ENCODE measurements around the gene MKKS. TPM values are rescaled to one million over a fixed set of nuclear protein-coding genes. Genes with fewer than 3 reads are reported as not detected.

The MKKS gene
- polyA plus RNA-seq, 3 donors from 2014 or later: 17.3 to 27.5 (median 26.8) TPM

- no peak for DNase-seq
- Mint-ChIP-seq H3K4me1 (no peaks in the 10 kb centered on the region), H3K9me3 (no peaks in the 10 kb centered on the region), H3K27ac (no peak overlapping the region), H3K4me3 (no peak overlapping the region), H3K27me3 (ENCODE audit: low read depth in 3 of 3) (peaks cover 3 to 5% (median 4%) of the 10 kb centered on the region in 3 donors), H3K36me3 (no peaks in the 10 kb centered on the region)
Measured at GRCh38 chr20:10390709-10391108, 43.3 kb downstream of the MKKS start.

GRCh38 chr20:10388597-10388996 lies 45.4 kb downstream of the MKKS start:
- DNase-seq: no peak
- Mint-ChIP-seq H3K4me1 (no peaks in the 10 kb centered on the region), H3K36me3 (no peaks in the 10 kb centered on the region), H3K27me3 (ENCODE audit: low read depth in 3 of 3) (peaks cover 4 to 7% (median 4%) of the 10 kb centered on the region in 3 donors), H3K27ac (no peak overlapping the region), H3K4me3 (no peak overlapping the region), H3K9me3 (no peaks in the 10 kb centered on the region)

DNA sequence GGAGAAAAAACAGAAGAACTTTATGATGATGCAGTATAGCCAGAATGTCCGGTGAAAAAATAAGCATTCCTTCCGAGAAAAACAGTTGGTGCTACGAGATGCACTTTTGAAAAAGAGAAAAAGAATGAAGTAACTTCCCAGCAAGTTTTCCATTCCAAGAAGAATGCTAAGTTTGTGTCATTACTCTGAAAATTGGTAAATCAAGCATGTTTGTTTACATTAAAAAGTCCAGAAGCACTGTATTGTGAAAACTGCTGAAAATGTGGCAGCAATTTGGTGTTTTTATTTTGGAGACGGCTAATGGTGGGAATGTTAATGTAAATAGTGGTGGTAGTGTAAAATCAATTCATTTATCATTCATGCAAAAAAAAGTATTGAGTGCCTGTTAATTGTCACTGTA lies 46.3 kb downstream of the MKKS start:
- Mint-ChIP-seq H3K9me3 (no peaks in the 10 kb centered on the region), H3K27ac (no peak overlapping the region), H3K4me1 (no peaks in the 10 kb centered on the region), H3K36me3 (no peaks in the 10 kb centered on the region), H3K4me3 (no peak overlapping the region), H3K27me3 (ENCODE audit: low read depth in 3 of 3) (peaks cover 3 to 7% (median 4%) of the 10 kb centered on the region in 3 donors)
- no peak for DNase-seq

DNA sequence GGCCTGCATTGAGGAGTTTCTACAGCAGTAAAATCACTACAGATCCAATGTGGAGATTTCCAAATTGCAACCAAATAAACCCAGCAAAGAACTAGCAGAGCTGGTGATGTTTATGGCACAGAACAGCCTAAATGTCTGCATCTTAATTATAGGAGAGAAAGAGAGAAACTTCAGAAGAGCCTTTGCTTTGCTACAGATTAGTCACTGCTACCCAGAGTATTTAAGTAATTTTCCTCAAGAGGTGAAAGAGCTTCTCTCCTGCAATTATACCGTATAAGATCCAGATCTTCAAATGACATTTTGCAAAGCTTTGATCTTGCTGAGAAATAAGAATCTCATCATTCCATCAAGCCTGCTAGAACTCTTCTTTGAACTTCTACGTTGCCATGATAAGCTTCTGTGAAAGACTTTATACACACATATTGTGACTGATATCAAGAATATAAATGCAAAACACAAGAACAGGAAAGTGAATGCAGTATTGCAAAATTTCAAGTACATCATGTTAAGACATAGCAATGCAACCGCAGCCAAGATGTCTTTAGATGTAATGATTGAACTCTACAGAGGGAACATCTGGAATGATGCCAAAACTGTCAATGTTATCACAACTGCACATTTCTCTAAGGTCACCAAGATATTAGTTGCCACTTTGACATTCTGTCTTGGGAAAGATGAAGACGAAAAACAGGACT lies 48.0 kb downstream of the MKKS start:
- peaks cover 0 to 5% (median 2%) of the 10 kb centered on the region in 3 donors for H3K27me3 Mint-ChIP-seq (ENCODE audit: low read depth in 3 of 3)
- H3K27ac Mint-ChIP-seq: no peak overlapping the region
- H3K4me3 Mint-ChIP-seq: no peak overlapping the region
- DNase-seq: no peak
- no peaks in the 10 kb centered on the region for H3K9me3 Mint-ChIP-seq
- no peaks in the 10 kb centered on the region for H3K36me3 Mint-ChIP-seq
- no peaks in the 10 kb centered on the region for H3K4me1 Mint-ChIP-seq

DNA sequence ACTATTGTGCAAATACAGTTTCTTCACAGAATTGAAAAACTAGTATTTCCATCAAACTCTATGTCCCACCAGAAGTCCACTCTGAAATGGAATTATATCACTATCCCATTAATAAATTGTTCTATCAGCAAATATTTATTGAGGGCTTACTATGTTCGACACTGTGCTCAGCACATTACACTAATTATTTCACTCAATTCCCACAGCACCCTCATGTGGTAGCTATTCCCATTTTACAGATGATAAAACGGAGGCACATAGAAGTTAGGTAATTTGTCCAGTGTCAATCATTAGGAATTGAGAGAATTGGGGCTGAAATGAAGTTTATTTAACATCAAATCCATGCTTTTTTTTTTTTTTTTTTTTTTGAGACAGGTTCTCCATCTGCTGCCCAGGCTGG lies 52.5 kb downstream of the MKKS start:
- H3K27me3 Mint-ChIP-seq (ENCODE audit: low read depth in 3 of 3): peaks cover 0 to 5% (median 2%) of the 10 kb centered on the region in 3 donors
- no peak overlapping the region for H3K4me3 Mint-ChIP-seq
- H3K4me1 Mint-ChIP-seq: no peaks in the 10 kb centered on the region
- no peaks in the 10 kb centered on the region for H3K36me3 Mint-ChIP-seq
- no peak overlapping the region for H3K27ac Mint-ChIP-seq
- H3K9me3 Mint-ChIP-seq: no peaks in the 10 kb centered on the region
- DNase-seq: peak in 1 of 3 donors; percentile 11

DNA sequence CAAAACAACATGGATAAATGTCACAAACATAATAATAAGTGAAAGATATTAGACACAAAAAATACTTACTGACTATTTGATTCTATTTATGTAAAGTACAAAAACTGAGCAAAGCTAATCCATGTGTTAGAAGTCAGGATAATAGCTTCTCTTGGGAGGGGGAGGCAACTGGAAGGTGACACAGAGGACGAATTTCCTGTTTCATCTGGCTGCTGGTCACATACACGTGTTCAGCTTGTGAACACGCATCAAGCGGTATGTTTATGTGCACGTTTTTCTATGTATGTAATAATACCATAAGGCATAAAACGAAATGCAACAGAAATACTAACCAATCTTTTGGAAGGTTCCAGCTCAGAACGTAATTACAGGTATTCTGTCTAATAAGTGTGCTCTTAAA lies 54.3 kb downstream of the MKKS start:
- Mint-ChIP-seq H3K27ac (no peak overlapping the region), H3K4me3 (no peak overlapping the region), H3K36me3 (no peaks in the 10 kb centered on the region), H3K27me3 (ENCODE audit: low read depth in 3 of 3) (peaks cover 0 to 6% (median 2%) of the 10 kb centered on the region in 3 donors), H3K4me1 (no peaks in the 10 kb centered on the region), H3K9me3 (no peaks in the 10 kb centered on the region)
- no peak for DNase-seq

DNA sequence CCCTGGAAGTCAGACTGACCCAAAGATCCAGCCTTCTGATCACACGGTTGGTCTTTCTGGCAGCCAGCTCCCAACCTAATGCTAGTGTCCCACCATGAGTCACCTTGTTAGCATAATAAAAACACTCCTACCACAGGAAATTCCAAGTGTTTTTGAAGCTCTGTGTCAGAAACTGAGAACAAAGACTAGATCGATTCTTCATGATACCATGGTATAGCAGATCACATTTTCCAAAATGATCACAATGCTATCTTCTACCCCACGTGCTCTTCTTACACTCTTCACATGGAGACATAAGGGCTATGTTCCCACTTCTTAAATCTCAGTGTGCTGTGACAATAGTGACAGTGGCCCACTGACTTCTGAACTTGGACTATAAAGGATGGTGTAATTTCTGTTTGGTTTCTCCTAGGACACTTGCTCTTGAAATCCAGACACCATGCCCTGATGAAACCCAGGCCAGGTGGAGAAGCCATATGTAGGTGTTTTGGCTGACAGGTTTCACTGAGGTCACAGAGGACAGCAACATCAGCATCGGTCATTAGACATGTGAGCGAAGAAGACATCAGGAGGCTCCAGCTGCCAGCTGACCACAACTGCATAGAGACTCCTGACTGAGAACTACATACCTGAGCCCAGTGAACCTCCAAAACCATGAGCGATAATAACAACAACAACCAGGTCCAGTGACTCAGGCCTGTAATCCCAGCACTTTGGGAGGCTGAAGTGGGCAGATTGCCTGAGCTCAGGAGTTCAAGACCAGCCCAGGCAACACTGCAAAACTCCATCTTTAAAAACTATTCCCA lies 57.5 kb downstream of the MKKS start:
- H3K27ac Mint-ChIP-seq: no peak overlapping the region
- no peaks in the 10 kb centered on the region for H3K36me3 Mint-ChIP-seq
- no peaks in the 10 kb centered on the region for H3K4me1 Mint-ChIP-seq
- H3K27me3 Mint-ChIP-seq (ENCODE audit: low read depth in 3 of 3): peaks cover 2 to 7% (median 2%) of the 10 kb centered on the region in 3 donors
- no peak overlapping the region for H3K4me3 Mint-ChIP-seq
- H3K9me3 Mint-ChIP-seq: peaks cover 0 to 2% (median 0%) of the 10 kb centered on the region in 6 donors
- no peak for DNase-seq

DNA sequence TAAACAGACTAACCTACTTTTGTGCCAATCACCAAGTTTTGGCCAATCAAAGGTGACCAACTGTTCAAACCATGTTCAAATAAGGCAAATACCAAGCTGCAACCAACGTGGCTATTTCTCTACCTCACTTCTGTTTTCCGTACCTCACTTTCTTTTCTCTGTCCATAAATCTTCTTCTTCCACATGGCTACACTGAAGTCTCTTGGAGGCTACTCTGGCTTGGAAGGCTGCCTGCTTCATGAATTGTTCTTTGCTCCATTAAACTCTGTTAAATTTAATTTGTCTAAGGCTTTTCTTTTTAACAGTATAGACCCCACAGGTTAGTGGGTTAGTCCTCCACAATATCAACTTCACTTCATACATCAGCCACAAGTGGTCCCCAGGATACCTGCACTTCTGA lies 58.8 kb downstream of the MKKS start:
- H3K4me1 Mint-ChIP-seq: no peaks in the 10 kb centered on the region
- no peak for DNase-seq
- no peak overlapping the region for H3K27ac Mint-ChIP-seq
- peaks cover 0 to 2% (median 0%) of the 10 kb centered on the region in 6 donors for H3K9me3 Mint-ChIP-seq
- peaks cover 2 to 7% (median 2%) of the 10 kb centered on the region in 3 donors for H3K27me3 Mint-ChIP-seq (ENCODE audit: low read depth in 3 of 3)
- H3K36me3 Mint-ChIP-seq: no peaks in the 10 kb centered on the region
- no peak overlapping the region for H3K4me3 Mint-ChIP-seq

- Mint-ChIP-seq H3K27me3 (ENCODE audit: low read depth in 3 of 3) (peaks cover 2 to 10% (median 2%) of the 10 kb centered on the region in 3 donors), H3K27ac (peak overlapping the region in 1 of 6 donors; percentile 43), H3K4me3 (no peak overlapping the region), H3K9me3 (peaks cover 0 to 2% (median 0%) of the 10 kb centered on the region in 6 donors), H3K4me1 (no peaks in the 10 kb centered on the region), H3K36me3 (no peaks in the 10 kb centered on the region)
- DNase-seq: no peak
Measured at GRCh38 chr20:10374036-10374435, 60.0 kb downstream of the MKKS start.

- no peak for DNase-seq
- Mint-ChIP-seq H3K9me3 (peaks cover 0 to 2% (median 0%) of the 10 kb centered on the region in 6 donors), H3K4me3 (no peak overlapping the region), H3K27me3 (ENCODE audit: low read depth in 3 of 3) (peaks cover 2 to 6% (median 5%) of the 10 kb centered on the region in 3 donors), H3K4me1 (no peaks in the 10 kb centered on the region), H3K36me3 (no peaks in the 10 kb centered on the region), H3K27ac (no peak overlapping the region)
Measured at GRCh38 chr20:10371467-10371866, 62.6 kb downstream of the MKKS start.

DNA sequence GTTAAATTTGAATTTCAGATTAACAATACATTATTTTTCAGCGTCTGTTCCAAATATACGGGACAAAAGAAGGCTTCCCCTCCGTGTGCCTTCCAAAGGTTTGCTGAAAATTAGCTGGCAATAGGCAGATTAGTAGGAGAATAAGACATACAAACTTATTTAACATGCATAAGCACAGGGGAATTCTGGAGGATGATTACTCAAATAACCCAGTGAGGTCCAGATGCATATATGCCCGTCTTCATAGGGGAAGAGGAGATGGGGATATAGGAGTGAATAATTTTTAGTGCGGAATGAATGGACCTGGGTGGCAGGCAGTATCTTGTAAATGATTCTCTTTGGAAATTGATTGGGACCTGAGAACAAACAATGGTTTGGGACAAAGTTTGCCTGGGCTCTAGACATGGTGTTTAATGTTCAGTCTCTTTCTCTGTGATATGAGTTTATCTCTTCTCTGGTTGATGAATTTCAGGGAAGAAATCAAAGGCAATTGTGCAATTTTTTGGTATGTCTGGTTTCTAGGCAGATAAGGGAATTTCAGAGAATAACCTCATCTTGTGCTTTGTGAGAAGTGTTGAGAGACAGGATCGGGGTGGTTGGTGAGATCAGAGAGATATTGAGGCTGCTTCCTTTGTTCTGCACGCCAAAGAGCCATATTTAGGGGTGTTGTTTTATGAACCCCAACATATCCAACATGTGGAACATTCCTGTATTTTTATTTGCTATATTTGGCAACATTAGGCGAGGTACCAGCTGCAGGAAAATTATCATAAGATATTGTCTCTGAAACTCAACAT lies 63.7 kb downstream of the MKKS start:
- Mint-ChIP-seq H3K9me3 (peaks cover 0 to 2% (median 0%) of the 10 kb centered on the region in 6 donors), H3K4me3 (no peak overlapping the region)
- DNase-seq: no peak

DNA sequence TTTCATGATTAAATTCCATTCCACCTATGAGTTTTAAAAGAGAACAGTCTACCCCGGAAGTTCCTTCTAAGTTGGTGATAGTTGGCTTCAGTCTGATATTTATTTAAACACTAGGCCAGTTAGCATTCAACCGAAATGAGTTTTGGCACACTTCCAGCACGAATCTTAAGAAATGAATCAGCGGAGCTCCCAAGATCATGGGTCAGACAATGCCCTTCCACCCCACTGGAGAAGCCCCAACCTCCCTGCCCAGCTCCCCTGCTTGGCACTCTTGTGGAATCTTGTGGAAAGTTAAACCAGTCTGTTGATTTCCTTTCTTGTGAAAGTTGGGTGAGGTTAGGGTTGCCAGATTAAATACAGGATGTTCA lies 64.3 kb downstream of the MKKS start:
- Mint-ChIP-seq H3K27ac (no peak overlapping the region), H3K27me3 (ENCODE audit: low read depth in 3 of 3) (peaks cover 2 to 9% (median 4%) of the 10 kb centered on the region in 3 donors), H3K4me1 (no peaks in the 10 kb centered on the region), H3K4me3 (no peak overlapping the region), H3K36me3 (no peaks in the 10 kb centered on the region), H3K9me3 (peaks cover 0 to 2% (median 0%) of the 10 kb centered on the region in 6 donors)
- DNase-seq: no peak

More for the DNA sequence above, 63.7 kb downstream of the MKKS start:
- H3K27me3 Mint-ChIP-seq (ENCODE audit: low read depth in 3 of 3): peaks cover 2 to 9% (median 4%) of the 10 kb centered on the region in 3 donors
- no peak overlapping the region for H3K27ac Mint-ChIP-seq
- H3K4me1 Mint-ChIP-seq: no peaks in the 10 kb centered on the region
- H3K36me3 Mint-ChIP-seq: no peaks in the 10 kb centered on the region

DNA sequence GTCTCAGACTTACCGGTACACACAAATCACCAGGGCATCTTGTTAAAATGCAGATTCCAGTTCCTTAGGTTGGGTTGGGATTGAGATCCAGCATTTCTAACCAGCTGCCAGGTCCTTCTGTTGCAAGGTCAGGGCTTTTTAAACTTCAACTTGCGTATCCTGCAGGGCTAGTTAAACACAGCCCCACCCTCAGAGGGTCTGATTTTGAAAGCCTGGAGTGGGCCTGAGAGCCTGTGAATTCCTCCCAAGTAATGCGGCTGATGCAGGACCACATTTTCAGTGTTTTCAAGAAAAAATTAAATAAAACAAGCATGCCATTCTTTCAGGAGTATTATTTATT lies 65.3 kb downstream of the MKKS start:
- H3K27me3 Mint-ChIP-seq (ENCODE audit: low read depth in 3 of 3): peaks cover 5 to 7% (median 6%) of the 10 kb centered on the region in 3 donors
- DNase-seq: no peak
- peaks cover 0 to 2% (median 0%) of the 10 kb centered on the region in 6 donors for H3K9me3 Mint-ChIP-seq
- H3K4me3 Mint-ChIP-seq: no peak overlapping the region
- no peaks in the 10 kb centered on the region for H3K36me3 Mint-ChIP-seq
- no peaks in the 10 kb centered on the region for H3K4me1 Mint-ChIP-seq
- no peak overlapping the region for H3K27ac Mint-ChIP-seq
